ENCODE data around the gene KAT2A. TPM values are rescaled to one million over a fixed set of nuclear protein-coding genes. Genes with fewer than 3 reads are reported as not detected.
A peak's percentile ranks its signal among the peaks of the same experiment; 100 is the strongest.

Gene KAT2A
- total and polyA plus RNA-seq, 5 experiments from 2014 or later: 5.1 to 73.3 (median 11.8) TPM

- Mint-ChIP-seq H3K27me3 (no peaks in the 10 kb centered on the region), H3K9me3 (no peaks in the 10 kb centered on the region), H3K36me3 (peaks cover 0 to 29% (median 11%) of the 10 kb centered on the region in 3 donors), H3K4me3 (peak overlapping the region; percentile 50 to 98 (median 92)), H3K4me1 (peaks cover 19 to 65% (median 55%) of the 10 kb centered on the region in 4 donors), H3K27ac (peak overlapping the region; percentile 35 to 100 (median 90))
- DNase-seq (no peak), ATAC-seq (no peak)
- POLR2A ChIA-PET: interaction anchor here (0.5 to 8.1 kb wide), 10 partner anchors 10 to 723 kb away, joined by 3 to 83 read pairs (median 4); partner anchors contain the start of genes CNP, DNAJC7, HSPB9 and KAT2A
These were observed 9.9 kb downstream of the KAT2A start for GRCh38 chr17:42111265-42111636.

- DNase-seq (no peak), ATAC-seq (no peak)
- Mint-ChIP-seq H3K4me1 (peaks cover 19 to 64% (median 53%) of the 10 kb centered on the region in 4 donors), H3K36me3 (peaks cover 0 to 33% (median 15%) of the 10 kb centered on the region in 3 donors), H3K9me3 (no peaks in the 10 kb centered on the region), H3K27me3 (no peaks in the 10 kb centered on the region), H3K4me3 (peak overlapping the region; percentile 39 to 98 (median 68)), H3K27ac (peak overlapping the region; percentile 45 to 100 (median 88))
- POLR2A ChIA-PET: interaction anchor here (0.5 to 8.1 kb wide), 10 partner anchors 10 to 724 kb away, joined by 3 to 83 read pairs (median 4); partner anchors contain the start of genes CNP, DNAJC7, HSPB9 and KAT2A
These were observed 10.6 kb downstream of the KAT2A start for GRCh38 chr17:42110301-42111264.

GRCh38 chr17:42109086-42109485 is 12.1 kb downstream of the KAT2A start:
- no peak for ATAC-seq
- H3K27ac Mint-ChIP-seq: peak overlapping the region in 7 of 10 donors; percentile 21 to 91 (median 66)
- no peaks in the 10 kb centered on the region for H3K9me3 Mint-ChIP-seq
- peaks cover 0 to 40% (median 15%) of the 10 kb centered on the region in 3 donors for H3K36me3 Mint-ChIP-seq
- peaks cover 19 to 56% (median 49%) of the 10 kb centered on the region in 4 donors for H3K4me1 Mint-ChIP-seq
- H3K4me3 Mint-ChIP-seq: peak overlapping the region in 4 of 10 donors; percentile 12 to 33 (median 26)
- no peaks in the 10 kb centered on the region for H3K27me3 Mint-ChIP-seq
- no peak for DNase-seq
- POLR2A ChIA-PET: interaction anchor here (2.3 to 8.1 kb wide), 2 partner anchors 9 to 91 kb away, joined by 4 to 83 read pairs; partner anchors contain the start of genes DNAJC7 and NKIRAS2

- H3K9me3 Mint-ChIP-seq: no peaks in the 10 kb centered on the region
- H3K4me3 Mint-ChIP-seq: peak overlapping the region; percentile 26 to 76 (median 60)
- H3K27me3 Mint-ChIP-seq: no peaks in the 10 kb centered on the region
- peak overlapping the region in 9 of 10 donors; percentile 13 to 90 (median 58) for H3K27ac Mint-ChIP-seq
- H3K36me3 Mint-ChIP-seq: peaks cover 0 to 48% (median 15%) of the 10 kb centered on the region in 3 donors
- ATAC-seq (peak; percentile 79 to 81), DNase-seq (peak; percentile 84 to 97 (median 90))
- peaks cover 19 to 51% (median 45%) of the 10 kb centered on the region in 4 donors for H3K4me1 Mint-ChIP-seq
- POLR2A ChIA-PET: interaction anchor here (0.8 to 8.1 kb wide), 5 partner anchors 15 to 142 kb away, joined by 3 to 83 read pairs (median 4); partner anchors contain the start of genes DNAJC7 and NKIRAS2
These were observed 13.3 kb downstream of the KAT2A start for GRCh38 chr17:42107597-42108576.

- Mint-ChIP-seq H3K4me3 (peak overlapping the region in 9 of 10 donors; percentile 26 to 76 (median 61)), H3K27ac (peak overlapping the region in 1 of 10 donors; percentile 75), H3K36me3 (peaks cover 0 to 49% (median 15%) of the 10 kb centered on the region in 3 donors), H3K9me3 (no peaks in the 10 kb centered on the region), H3K4me1 (peaks cover 17 to 46% (median 39%) of the 10 kb centered on the region in 4 donors), H3K27me3 (no peaks in the 10 kb centered on the region)
- no peak for DNase-seq
- ATAC-seq: no peak
- POLR2A ChIA-PET: interaction anchor here (0.6 to 1.3 kb wide), 6 partner anchors 33 to 458 kb away, joined by 3 to 7 read pairs (median 4); partner anchors contain the start of gene DNAJC7
These were observed 14.0 kb downstream of the KAT2A start for GRCh38 chr17:42107124-42107523.

- POLR2A ChIA-PET: interaction anchor here (0.5 to 1.3 kb wide), 2 partner anchors 32 to 702 kb away, joined by 7 read pairs; no protein-coding TSS in a partner anchor
- ATAC-seq (no peak), DNase-seq (no peak)
- Mint-ChIP-seq H3K27ac (peak overlapping the region in 2 of 10 donors; percentile 46 to 67), H3K9me3 (no peaks in the 10 kb centered on the region), H3K4me3 (peak overlapping the region in 2 of 10 donors; percentile 3 to 36), H3K36me3 (peaks cover 0 to 49% (median 15%) of the 10 kb centered on the region in 3 donors), H3K4me1 (peaks cover 15 to 39% (median 28%) of the 10 kb centered on the region in 4 donors), H3K27me3 (no peaks in the 10 kb centered on the region)
These were observed 15.2 kb downstream of the KAT2A start for GRCh38 chr17:42106009-42106408.

GRCh38 chr17:42104264-42104663 is 16.9 kb downstream of the KAT2A start:
- Mint-ChIP-seq H3K9me3 (no peaks in the 10 kb centered on the region), H3K27ac (peak overlapping the region in 1 of 10 donors; percentile 77), H3K4me3 (no peak overlapping the region), H3K36me3 (peaks cover 0 to 42% (median 10%) of the 10 kb centered on the region in 3 donors), H3K4me1 (peaks cover 9 to 27% (median 17%) of the 10 kb centered on the region in 4 donors), H3K27me3 (no peaks in the 10 kb centered on the region)
- no peak for DNase-seq
- POLR2A ChIA-PET: interaction anchor here (1.2 to 1.5 kb wide), 2 partner anchors 8 to 87 kb away, joined by 3 read pairs; partner anchors contain the start of genes DHX58 and DNAJC7
- ATAC-seq: no peak

GRCh38 chr17:42103221-42103954 is 17.8 kb downstream of the KAT2A start:
- peaks cover 7 to 20% (median 13%) of the 10 kb centered on the region in 4 donors for H3K4me1 Mint-ChIP-seq
- no peaks in the 10 kb centered on the region for H3K27me3 Mint-ChIP-seq
- H3K36me3 Mint-ChIP-seq: peaks cover 0 to 35% (median 4%) of the 10 kb centered on the region in 3 donors
- no peaks in the 10 kb centered on the region for H3K9me3 Mint-ChIP-seq
- POLR2A ChIA-PET: interaction anchor here (0.7 to 1.5 kb wide), 3 partner anchors 9 to 86 kb away, joined by 3 to 4 read pairs (median 3); partner anchors contain the start of genes DHX58 and DNAJC7
- no peak overlapping the region for H3K4me3 Mint-ChIP-seq
- no peak for DNase-seq
- ATAC-seq: no peak
- peak overlapping the region in 1 of 10 donors; percentile 63 for H3K27ac Mint-ChIP-seq

GRCh38 chr17:42101513-42102292 is 19.5 kb downstream of the KAT2A start:
- ATAC-seq: peak; percentile 47 to 67
- POLR2A ChIA-PET: interaction anchor here (0.5 to 0.9 kb wide), 2 partner anchors 12 to 78 kb away, joined by 3 read pairs; no protein-coding TSS in a partner anchor
- Mint-ChIP-seq H3K27me3 (peaks cover 0 to 10% (median 8%) of the 10 kb centered on the region in 5 donors), H3K36me3 (peaks cover 0 to 28% (median 3%) of the 10 kb centered on the region in 3 donors), H3K4me1 (peaks cover 8 to 18% (median 15%) of the 10 kb centered on the region in 4 donors), H3K4me3 (no peak overlapping the region), H3K9me3 (no peaks in the 10 kb centered on the region), H3K27ac (peak overlapping the region in 2 of 10 donors; percentile 49 to 63)
- DNase-seq: peak in 9 of 10 donors; percentile 31 to 62 (median 56)
